ENCODE data around the gene FZD10.

Gene FZD10

DNA sequence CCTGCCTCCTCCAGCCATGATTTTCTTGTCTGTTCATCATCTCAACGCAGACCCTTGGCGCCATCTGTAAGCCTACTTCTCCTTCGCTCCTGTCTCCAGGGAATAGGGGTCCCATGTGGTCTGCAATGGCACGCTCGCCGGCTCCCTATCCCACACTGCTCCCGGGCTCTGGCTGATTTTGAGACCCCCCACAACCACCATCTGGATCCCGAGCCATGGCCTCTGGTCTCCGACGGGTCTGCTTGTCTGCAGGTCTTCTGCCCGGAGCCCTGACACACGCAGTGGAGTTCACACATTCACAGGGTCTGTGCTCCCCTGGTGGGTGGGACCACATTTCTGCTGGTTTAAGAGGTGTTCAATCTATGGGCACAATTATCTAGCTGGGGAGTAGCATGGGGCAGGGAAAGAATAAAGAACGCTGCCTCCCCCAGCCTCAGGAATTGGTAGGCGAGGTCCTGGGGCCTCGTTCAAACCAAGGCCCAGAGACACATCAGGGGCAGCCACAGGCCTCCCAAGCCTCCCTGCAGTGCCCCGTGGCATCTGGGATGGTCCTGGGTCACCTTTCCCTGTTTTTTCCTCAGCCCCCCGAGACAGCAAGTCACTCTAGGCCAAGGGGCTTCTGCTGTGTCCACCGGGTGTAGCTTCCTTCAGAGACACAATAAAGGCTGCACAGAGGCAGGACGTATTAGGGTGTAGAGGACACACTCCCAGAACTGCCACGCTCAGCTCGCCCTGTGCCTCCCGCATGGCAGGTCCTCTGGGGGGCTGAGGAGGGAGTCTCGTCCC lies 21.5 kb downstream of the FZD10 start:
- DNase-seq = no peak

DNA sequence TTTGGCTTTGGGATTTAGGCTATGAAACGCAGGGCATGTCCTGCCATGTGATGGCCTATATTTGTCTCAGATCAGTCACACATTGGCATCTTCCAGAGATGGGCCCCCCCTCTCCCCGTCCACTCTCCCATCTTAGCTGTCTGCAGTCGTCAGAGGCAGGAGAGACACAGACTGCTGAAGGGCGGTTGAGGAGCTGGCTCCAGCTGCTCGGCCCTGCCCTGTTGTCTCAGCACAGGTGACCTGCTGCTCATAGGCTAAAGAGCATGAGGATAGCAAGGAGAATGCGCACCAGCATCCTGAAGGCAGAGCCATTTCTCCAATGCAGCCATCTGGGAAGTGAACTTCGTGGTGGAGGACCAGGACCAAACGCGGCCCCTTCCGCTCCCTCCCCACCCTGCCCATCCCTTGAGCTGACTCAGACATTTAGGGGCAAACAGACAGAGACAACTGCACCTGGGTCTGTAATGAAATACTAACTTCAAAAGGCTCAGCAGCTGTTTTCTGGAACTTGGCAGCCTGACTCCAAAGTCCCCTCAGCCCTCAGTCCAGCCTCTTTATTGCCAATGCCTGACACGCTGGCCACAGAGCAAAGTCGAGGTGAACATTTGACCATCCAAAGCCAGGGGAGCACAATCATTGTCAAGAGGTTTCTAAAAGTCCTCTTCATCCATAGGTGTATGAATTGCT lies 22.3 kb downstream of the FZD10 start:
- no peak for DNase-seq

DNA sequence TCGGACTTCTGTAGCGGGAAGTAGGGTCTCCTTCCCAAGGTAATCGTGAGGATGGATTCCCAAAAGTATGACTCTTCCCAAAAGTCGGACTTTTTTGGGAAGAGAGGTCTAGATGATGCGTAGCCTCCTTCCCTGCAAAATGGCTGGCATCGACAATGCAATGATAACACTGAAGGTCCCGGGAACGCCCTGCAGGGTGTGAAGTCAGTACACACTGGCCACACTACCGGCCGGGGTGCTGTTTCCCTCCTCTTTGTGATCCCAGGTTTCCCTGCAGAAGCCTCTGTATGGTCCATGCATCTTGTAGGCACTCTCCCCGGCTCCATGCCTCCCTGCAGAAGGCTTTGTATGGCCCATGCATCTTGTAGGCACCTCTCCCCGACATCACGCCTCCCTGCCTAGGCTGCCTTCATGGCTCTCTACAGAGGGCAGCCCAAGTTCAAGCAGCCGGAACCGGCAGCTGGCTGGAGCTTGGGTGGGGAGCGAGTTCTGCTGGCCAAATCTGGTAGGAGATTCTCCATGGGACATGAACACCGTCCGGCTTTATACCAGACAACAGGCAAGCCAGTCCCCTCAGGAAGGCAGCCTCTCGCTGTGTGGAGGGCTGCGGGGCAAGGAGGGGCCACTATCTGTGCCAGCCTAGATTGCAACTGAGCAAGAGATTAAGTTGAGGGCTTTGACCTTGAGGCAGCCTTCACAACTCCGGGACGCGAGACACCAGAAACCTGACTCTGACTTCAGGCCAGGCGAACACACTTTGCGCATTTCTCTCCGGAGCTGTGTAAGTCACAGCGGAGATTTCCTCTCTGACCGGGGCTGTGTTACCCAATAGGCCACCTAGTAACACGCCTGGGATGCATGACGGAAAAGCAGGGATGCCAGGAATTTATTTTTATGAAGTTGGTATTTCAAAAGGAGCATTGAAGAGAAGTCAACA lies 23.5 kb downstream of the FZD10 start:
- no peak for DNase-seq

DNA sequence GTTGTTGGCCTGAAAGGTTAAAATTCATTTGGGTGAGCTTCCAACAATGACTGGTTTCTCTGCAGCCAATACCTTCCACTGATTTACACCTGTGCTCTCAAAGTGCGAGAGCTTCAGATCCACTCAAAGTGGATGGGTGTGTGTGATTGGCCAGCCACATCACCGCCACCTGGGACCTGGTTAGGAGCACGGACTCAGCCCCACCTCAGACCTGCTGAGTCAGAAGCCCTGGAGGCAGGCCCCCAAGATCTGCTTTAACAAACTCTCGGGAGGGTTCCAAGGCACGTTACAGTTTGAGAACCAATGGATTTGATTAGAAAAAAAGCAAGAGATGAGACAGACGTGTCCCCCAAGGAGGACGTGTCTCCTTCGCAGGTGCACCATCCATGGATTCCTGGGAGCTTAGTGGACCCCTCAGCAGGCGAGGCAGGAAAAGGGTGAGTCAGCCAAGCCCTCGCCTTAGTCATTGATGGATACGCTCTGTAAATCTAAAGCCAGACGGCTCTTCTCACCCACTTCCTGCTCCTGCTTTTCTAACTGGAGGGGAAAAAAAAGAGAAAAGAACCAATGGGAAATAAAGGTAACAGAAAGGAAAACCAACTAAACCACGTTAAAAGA lies 24.5 kb downstream of the FZD10 start:
- DNase-seq = no peak

DNA sequence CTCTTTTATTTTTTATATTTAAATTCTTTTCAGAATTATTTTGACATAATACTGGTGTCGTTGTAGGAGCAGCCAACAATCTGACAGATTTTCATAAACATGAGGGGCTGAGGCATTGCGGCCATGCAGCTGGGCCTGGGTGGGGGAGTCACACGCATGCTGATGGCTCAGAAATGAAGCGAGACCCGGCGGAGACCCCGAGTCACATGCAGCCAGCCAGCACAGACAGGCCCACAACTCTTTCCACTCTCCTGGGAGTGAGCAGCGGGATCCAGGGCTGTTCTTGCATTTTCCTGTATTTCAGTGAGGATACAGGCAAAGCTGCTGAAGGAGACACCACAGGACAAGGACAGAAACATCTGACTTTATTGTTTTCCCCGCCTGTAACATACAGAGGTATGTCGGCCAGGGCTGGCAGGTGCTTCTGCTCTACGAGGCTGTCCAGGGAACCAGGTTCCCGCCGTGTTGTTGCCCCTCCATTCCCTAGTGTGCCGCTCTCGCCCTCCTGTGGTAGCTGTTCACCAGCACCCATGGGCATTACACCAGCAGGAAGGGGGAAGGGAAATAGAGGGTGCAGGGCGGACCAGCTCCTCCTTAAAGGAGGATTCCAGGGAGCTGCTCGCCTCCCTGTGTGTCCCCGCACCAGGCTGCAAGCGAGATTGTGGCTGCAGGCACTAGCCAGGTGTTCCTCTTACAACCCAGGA lies 30.5 kb downstream of the FZD10 start:
- DNase-seq = no peak

DNA sequence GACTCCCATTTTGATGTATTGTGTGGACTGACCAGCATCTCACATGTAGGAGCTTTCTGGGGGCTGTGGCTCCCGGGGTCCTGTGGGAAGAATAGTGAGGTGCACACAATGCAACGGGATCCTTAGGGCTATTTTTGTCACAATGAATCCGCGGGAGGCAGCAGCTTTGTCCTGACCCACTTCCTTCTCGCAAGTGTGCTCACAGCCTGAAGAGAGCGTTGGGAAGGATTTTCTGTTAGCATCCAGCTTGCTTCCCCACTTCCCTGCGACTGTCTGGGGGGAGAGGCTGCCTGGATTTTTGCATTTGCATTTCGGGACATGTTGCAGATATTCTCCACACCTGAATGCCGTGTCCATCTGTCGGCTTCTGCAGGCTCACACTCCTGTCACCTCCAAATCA lies 31.9 kb downstream of the FZD10 start:
- DNase-seq = no peak

DNA sequence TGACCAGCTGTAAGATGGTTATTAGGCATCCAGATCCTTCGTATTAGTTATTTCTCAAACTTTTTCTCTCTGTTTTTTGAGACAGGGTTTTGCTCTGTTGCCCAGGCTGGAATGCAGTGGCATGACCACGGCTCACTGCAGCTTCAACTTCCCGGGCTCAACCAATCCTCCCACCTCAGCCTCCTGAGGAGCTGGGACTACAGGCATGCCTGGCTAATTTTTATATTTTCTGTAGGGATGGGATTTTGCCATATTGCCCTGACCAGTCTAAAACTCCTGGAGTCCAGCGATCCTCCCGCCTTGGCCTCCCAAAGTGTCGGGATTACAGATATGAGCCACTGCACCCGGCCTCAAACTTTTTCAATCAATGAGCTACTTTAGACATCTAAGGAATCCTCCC lies 33.1 kb downstream of the FZD10 start:
- no peak for DNase-seq

DNA sequence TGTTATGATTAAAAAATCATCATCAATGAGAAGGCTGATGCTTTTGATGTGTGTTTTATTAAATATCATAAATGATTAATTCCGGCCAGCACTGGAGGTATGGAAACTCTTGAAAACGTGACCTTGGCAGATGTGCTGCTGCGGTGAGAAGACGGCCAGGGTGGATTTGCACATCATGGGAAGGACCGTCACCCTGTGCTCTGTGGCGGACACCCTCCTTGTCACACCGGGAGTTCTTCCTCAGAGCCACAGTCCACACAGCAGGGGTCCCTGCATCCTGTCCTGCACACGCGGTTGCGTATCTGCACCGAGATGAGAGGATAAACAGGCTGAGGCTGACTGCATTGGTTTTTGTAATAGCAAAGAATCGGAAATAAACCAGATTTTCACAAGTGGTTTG lies 33.5 kb downstream of the FZD10 start:
- no peak for DNase-seq

DNA sequence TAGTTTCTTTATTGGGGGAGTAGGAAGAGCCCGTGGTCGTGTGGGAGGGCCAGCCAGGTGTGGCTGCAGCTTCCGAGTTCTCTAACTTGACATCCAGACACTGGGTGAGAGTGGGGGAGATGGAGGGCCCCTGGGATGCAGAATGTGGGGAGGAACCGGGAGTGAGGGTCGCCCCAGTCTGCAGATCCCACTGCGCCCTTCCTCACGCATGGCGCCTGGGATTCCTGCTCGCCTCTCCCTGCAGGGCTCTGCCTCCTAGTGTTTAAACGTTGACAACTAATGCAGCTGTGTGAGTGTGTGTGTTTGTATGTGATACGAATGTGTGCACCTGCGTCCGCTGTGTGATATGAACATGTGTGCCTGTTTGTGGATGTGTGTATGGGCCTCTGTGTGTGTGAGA lies 34.6 kb downstream of the FZD10 start:
- DNase-seq = no peak

DNA sequence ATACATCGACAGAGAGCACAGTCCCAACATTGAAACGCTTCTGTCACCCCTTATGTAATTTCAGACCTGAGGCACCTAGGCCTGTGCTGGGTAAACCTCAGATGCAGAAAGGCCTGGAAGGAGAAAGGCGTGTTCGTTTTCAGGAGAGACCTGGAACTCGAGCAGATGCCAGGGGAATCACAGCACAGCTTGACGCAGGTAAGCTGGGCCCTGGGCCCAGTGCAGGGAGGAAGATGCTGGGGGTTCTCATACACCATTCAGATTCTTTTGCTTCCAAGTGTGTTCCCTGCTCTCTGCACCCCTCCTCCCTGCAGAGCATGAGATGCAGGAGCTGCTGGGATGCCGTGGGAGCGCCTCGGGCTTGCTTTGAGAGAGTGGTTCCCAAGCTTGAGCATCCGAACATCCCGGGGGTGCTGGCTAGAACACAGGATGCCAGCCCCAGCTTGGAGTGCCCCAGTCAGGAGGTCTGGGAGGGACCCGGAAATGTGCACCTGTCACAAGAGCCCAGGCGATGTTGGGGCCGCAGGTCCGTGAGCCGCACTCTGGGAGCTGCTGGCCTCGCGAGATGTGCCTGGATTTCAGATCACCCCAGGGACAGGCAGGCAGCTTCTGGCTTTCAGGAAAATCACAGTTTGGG lies 35.9 kb downstream of the FZD10 start:
- no peak for DNase-seq

DNA sequence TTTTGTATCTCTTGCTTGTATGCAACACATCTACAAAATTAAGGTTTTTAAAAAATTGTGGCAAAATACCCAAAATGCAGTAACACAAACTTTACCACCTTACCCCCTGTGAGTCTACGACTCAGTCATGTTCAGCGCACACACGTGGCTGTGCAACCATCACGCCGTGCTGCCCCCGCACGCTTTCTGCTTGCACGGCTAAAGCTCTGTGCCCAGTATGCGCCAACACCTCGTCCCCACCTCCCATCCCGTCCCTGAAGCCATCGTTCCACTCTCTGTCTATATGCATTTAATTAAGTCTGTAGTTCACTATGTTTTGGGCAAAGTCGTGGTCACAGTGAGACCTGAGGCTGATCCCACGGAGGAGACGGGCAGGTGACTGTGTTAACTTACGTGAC lies 36.4 kb downstream of the FZD10 start:
- DNase-seq = no peak

DNA sequence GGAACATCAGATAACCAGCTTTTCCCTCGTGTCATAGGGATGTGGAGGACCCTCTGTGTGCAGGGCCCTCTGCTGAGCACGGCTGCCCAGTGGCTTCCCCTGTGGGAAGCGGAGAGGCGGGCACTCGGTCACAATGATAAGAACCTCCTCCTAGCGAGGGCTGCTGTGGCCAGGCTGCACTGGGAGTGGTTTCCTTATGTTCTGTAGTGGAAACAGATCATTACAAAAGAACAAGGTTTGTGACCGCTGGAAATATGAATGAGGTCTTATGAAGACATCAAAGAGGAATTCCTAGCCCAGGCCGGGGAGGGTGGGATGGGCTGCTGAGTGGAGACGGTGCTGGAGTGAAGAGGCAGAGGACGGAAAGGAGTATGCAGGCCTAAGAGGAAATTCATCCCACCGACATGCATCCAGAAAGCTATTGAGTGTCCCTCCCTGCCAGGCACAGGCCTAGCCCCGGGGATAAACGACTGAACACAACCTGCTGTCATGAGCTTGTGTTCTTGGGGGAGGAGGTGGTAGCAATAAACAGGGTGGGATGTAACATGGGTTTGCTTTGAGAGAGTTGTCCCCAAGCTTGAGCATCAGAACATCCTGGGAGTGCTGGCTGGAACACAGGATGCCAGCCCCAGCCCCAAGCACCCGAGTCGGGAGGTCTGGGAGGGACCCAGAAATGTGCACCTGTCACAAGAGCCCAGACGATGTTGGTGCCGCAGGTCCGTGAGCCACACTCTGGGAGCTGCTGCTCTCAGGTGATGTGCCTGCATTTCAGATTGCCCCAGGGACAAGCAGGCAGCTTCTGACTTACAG lies 37.5 kb downstream of the FZD10 start:
- no peak for DNase-seq

DNA sequence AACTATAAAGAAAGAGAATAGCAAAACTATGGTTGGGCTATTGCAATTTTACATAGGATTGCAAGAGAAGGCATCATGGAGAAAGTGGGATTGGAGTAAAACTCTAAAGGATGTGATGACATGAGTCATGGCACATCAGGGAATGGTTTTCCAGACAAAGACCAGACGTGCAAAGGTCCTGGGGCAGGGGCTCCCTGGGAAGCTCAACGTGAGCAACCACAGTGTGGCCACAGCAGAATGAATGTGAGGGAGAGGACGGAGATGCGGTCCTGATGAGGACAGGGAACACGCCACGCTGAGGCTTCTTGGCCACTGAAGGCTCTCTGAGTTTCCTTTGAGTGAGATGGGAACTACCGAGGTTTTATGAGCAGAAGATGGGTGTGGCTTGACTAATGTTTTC lies 38.2 kb downstream of the FZD10 start:
- no peak for DNase-seq

DNA sequence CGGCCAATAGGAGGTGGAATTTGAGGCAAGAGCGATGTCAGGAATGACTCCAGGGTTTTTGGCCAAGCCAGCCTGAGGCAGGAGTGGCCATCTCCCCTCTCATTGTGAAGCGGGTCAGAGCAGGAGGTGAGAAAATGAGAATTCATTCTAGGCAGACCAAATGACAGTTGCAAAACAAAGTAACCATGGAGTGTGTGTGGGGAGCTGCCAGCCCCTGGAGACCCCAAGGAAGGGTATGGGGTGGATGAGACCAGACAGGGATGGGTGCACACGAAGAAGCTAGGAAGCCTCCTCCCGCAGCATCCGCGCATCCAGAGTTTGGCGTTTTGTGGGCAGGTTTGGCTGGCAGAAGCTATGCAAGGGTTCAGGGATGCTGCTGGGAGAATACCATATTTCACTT lies 38.8 kb downstream of the FZD10 start:
- DNase-seq = no peak

DNA sequence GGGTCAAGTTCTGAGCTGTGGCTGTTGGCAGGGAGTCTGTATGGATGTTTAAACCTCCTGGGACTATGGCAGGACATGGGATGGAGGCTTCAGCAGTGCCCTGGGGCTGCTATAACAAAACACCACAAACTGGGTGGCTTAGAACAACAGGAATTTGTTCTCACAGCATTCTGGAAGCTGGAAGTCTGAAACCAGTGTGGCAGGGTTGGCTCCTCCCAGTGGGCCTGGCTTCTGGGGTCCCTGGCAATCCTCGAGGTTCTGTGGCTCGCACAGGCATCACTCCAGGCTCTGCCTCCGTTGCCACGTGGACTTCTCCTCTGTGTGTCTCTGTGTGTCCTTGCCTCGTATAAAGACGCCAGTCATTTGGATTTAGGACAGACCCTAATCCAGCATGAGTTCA lies 39.9 kb downstream of the FZD10 start:
- no peak for DNase-seq

DNA sequence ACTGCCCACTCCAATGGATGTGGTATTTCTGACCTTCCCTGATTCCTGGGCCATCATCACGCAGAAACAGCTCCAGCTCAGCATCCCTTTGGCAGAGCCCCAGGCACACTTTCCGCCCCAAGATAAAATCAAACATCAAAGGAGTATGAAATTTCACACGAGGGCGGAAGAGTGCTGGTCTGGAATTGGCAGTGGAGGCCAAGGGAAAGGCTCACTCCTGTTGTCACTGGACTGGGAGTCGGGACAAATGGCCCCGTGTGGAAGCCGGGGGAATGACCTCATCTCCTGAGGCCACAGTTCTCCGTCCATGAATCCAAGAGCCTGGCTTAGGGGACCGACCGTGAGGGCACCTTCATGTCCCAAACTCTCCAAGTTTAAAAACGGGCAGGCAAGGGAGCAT lies 40.9 kb downstream of the FZD10 start:
- DNase-seq = no peak

DNA sequence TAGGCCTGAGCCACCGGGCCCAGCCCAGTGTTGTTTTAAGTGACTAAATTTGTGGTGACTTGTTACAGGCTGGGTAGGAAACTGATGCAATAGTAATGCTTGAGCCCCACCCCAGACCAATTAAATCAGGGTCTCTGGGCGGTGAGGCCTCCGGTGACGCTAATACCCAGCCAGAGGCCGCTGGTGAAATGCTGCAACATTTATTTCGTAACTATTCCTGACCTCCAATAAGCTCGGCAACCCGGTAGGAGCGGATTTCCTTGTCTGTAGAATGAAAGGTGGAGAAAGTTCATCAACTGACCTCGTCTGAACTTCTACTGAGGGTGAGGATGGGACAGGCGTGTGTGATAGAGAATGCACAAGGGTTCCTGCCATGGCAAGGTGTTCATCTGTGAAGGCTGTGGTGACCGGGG lies 42.3 kb downstream of the FZD10 start:
- no peak for DNase-seq

DNA sequence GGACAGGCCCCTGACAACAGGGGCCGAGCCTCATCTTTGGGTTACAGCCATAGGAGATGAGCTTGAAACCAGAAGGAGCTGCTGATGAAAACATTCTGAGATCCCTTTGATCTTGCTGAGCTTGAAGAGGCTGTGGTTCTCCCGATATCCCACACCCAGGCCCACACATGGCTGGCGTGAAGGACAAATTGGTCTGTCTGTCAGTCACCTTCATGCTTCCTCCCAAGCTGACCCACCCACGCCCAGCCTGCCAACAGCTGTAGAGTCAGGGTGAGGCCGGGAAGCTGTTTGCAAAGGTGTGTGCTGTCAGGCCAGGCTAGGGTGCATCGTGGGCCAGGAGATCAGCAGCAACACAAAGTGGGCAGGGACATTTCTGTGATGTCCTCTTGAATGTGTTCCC lies 43.2 kb downstream of the FZD10 start:
- DNase-seq = no peak

DNA sequence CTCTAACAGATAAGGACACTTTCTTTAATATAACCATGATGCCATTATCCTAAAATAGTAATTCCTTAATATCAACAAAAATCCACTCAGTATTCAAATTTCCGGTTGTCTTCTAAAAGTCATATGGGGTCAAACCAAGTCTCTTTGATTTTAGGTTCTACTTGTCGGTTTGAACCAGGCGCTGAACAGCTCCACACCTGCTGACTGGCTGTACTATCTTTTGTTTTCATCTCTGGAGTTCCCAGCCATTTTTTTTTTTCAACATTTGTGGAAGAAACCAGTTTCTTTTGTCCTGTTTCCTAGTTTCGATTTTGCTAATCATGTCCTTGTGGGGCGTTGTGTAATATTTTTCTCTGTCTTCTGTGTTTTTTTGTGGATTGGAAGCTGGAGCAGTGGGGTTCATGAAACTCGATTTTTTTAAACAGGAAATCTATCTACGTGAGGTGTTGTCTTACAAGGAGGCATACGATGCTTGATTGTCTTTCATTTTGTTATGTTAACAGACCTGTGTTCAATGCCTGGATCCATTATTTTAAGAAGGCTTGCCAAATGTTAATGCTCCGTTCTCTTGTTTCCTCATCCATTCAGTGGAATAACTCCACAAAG lies 50.2 kb downstream of the FZD10 start:
- no peak for DNase-seq

DNA sequence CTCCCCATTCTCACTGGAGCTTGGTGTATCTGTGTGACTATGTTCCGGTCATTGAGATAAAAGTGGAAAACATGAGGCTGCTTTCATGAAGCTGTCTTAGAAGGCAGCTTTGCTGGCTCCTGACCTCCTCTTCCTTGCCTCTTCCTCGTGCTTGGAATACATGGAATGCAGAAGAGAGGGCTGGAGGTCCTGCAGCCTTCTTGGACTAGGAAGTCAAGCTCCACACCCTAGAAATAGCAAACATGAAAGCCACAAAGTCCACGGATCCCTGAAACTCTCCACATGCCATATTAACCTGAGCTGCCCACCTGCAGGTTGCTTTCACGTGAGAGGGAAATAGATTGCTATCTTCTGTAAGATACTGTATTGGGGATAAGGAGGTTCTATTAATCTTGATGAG lies 51.0 kb downstream of the FZD10 start:
- no peak for DNase-seq

Measured in activated CD4-positive, alpha-beta T cell treated with anti-CD3 and anti-CD28 coated beads, Interleukin-2, amount 50 U/mL, for 4 hours (primary cell).